Measurements from ENCODE around the gene TEX44.

- TF ChIP-seq POLR2AphosphoS5 (IDR thresholded peaks at IDR 0.05; ENCODE audit: low read depth, low read length) (no peak), TAF1 (IDR thresholded peaks at IDR 0.05; ENCODE audit: low read depth, low read length) (no peak)
Measured at GRCh38 chr2:231554748-231555545, 37.7 kb upstream of the TEX44 start.

Measured in GM12891 (cell line).